Heart left ventricle (tissue), 16 donors: ENCODE data around the gene SWI5. TPM values are rescaled to one million over a fixed set of nuclear protein-coding genes. Genes with fewer than 3 reads are reported as not detected.

Experiments used
- ATAC-seq, 4 donors: fragments of 200-7000 bp; cut with Tn5 transposase; one replicate each; pipeline ENCODE4 v1.9.1; 2020 to 2022; ENCODE audit warnings: moderate library complexity in 4 of 4, mild to moderate bottlenecking in 3 of 4, moderate number of reproducible peaks in 1 of 4
- DNase-seq, 5 donors: peaks; one replicate each; pipeline ENCODE4 v3.0.0-alpha.2; 2020
- H3K27ac ChIP-seq, 12 donors: fragments of 200-600 bp; sonication (generic) in 4 of 12; one replicate each; pipeline versions ENCODE4 v1.5.0 to v1.8.0; 2016 to 2022; ENCODE audit warnings: mild to moderate bottlenecking in 2 of 12
- H3K27me3 ChIP-seq, 9 donors: fragments of 200-600 bp; sonication (generic) in 2 of 9; one replicate each; pipeline versions ENCODE4 v1.5.1 to v1.8.0; 2016 to 2022; ENCODE audit warnings: mild to moderate bottlenecking in 3 of 9
- H3K36me3 ChIP-seq, 9 donors: fragments of 200-600 bp; sonication (generic) in 2 of 9; one replicate each; pipeline versions ENCODE4 v1.5.0 to v1.8.0; 2018 to 2022; ENCODE audit warnings: mild to moderate bottlenecking in 2 of 9
- H3K4me1 ChIP-seq, 12 donors: fragments of 200-600 bp; sonication (generic) in 4 of 12; one replicate each; pipeline versions ENCODE4 v1.5.0 to v1.8.0; 2016 to 2022; ENCODE audit warnings: mild to moderate bottlenecking in 3 of 12
- H3K4me3 ChIP-seq, 12 donors: fragments of 200-600 bp; sonication (generic) in 4 of 12; one replicate each; pipeline versions ENCODE4 v1.5.0 to v1.8.0; 2017 to 2022; ENCODE audit warnings: mild to moderate bottlenecking in 9 of 12, moderate library complexity in 4 of 12
- H3K9me3 ChIP-seq, 12 donors: fragments of 200-600 bp; sonication (generic) in 4 of 12; one replicate each; pipeline versions ENCODE4 v1.5.0 to v1.8.0; 2016 to 2022; ENCODE audit warnings: mild to moderate bottlenecking in 1 of 12
- POLR2A ChIP-seq, 2 donors: fragments of 450-650 bp; IDR thresholded peaks; one replicate each; pipeline ENCODE4 v1.6.1; 2017; ENCODE audit warnings: antibody characterized with exemption in 2 of 2, mild to moderate bottlenecking in 2 of 2, moderate library complexity in 2 of 2
- WGBS, 4 donors: extraction: QIAGEN DNeasy Blood & Tissue Kit in 2 of 4; methylation state at CpG; one replicate each; pipeline versions ENCODE4 v1.1.5 to v1.1.7; 2013 to 2018; 5-methylcytosine and 5-hydroxymethylcytosine counted together
- intact Hi-C, 10 donors: fragments of 100-400 bp; cut with DNase I; formaldehyde crosslinking; loops; one replicate each; pipeline versions ENCODE4 v1.11.1 to v1.14.2; 2022
- polyA plus RNA-seq, 2 donors: library from polyadenylated mRNA; stranded (reverse); fragments of 200-250 nt; gene quantifications; one replicate each; pipeline ENCODE4 v1.2.3, GENCODE V29; 2013
- total RNA-seq, 9 donors: library from RNA; depleted of rRNA in 2 of 9; stranded (reverse); fragments of >200 nt in 2 of 9; fragmentation: NEBNext Ultra II Directional in 3 of 9; extraction: Animal tissue kit (Norgen Biotek cat#: 25700) in 3 of 9; gene quantifications; one replicate each; pipeline versions ENCODE4 v1.1.0 to v1.2.4, GENCODE V29; 2016 to 2023
- TF ChIP-seq, protein P1 (sequence below), 12 donors: fragments of 200-600 bp; sonication (generic) in 4 of 12; IDR thresholded peaks; one replicate each; pipeline versions ENCODE4 v1.5.0 to v1.8.0; 2018 to 2022; ENCODE audit warnings: antibody characterized with exemption in 12 of 12, mild to moderate bottlenecking in 5 of 12
- donor health status: ischemic (EF 13 %, LVEDD 7.1; RV severe dilation, severe dysfunction).
- donor health status: healthy with polysubstance abuse.
- donor health status: DM: no; HTN: yes; CAD: no.
- donor health status: DM: no; HTN: no; CAD: no.
- donor health status: ischemic (EF 25% LVEDD 6.9; RV normal size, moderate dysfunction).
- donor health status: ischemic (EF 25% LVEDD 5.7; RV mildly dilated, moderate dysfunction).
- donor health status: healthy.
- donor health status: DM: yes; HTN: yes; CAD: no.
- donor health status: ischemic (EF 35%, LVEDD 5.7; RV mildly dilated, moderate dysfunction).
- donor health status: nonischemic (EF 11% LVEDD 7.7; RV severe dilation, severe dysfunction).
- donor health status: DM: yes; HTN: yes; CAD: no.
- donor health status: PGD.
- donor health status: ischemic (EF 29% LVEDD 5.4; RV normal size, mild dysfunction).
- donor health status: nonischemic (EF 23%, LVEDD 6.1; RV moderate dilation, normal function).

The SWI5 gene
- total and polyA plus RNA-seq, 11 donors, result 10.8 to 30.6 (median 18.8) TPM

DNA sequence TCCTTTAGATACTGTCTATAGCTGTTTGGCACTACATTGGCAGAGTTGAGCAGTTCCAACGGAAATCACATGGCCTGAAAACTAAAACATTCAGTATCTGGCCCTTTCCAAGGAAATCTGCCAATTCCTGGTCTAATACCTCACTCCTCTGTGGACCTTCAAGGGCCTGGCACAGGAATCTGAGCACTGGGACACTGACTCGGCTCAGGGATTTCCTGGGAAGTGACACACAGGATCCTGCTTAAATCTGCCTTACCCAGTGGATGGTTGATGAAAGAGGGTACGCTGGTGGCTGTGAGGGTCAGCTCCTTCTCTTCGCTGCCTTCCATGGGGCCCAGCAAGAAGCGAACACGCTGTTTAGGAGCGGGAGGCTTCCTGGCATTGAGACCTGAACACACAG, 45.3 kb downstream of the SWI5 start:
- peaks cover 0 to 64% (median 39%) of the 10 kb centered on the region in 9 donors for H3K36me3 ChIP-seq
- H3K9me3 ChIP-seq, result no peaks in the 10 kb centered on the region
- DNase-seq (no peak), ATAC-seq (no peak)
- peak overlapping the region in 1 of 12 donors; percentile 98 for H3K27ac ChIP-seq
- WGBS, 4 donors, result 80 to 87% (median 84%) methylated on average over 7 of the region's 7 CpGs
- H3K27me3 ChIP-seq, result no peaks in the 10 kb centered on the region
- TF ChIP-seq POLR2A (IDR thresholded peaks at IDR 0.05), result no peak
- TF ChIP-seq, protein P1, sequence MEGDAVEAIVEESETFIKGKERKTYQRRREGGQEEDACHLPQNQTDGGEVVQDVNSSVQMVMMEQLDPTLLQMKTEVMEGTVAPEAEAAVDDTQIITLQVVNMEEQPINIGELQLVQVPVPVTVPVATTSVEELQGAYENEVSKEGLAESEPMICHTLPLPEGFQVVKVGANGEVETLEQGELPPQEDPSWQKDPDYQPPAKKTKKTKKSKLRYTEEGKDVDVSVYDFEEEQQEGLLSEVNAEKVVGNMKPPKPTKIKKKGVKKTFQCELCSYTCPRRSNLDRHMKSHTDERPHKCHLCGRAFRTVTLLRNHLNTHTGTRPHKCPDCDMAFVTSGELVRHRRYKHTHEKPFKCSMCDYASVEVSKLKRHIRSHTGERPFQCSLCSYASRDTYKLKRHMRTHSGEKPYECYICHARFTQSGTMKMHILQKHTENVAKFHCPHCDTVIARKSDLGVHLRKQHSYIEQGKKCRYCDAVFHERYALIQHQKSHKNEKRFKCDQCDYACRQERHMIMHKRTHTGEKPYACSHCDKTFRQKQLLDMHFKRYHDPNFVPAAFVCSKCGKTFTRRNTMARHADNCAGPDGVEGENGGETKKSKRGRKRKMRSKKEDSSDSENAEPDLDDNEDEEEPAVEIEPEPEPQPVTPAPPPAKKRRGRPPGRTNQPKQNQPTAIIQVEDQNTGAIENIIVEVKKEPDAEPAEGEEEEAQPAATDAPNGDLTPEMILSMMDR (IDR thresholded peaks at IDR 0.05), result no peak
- intact Hi-C loops, result loop anchor here in 1 of 10 donors (10.0 kb wide), 1 partner anchor 137 kb away; no protein-coding TSS in a partner anchor
- H3K4me3 ChIP-seq, result peak overlapping the region in 9 of 12 donors; percentile 62 to 98 (median 91)
- H3K4me1 ChIP-seq, result peaks cover 6 to 41% (median 29%) of the 10 kb centered on the region in 12 donors

DNA sequence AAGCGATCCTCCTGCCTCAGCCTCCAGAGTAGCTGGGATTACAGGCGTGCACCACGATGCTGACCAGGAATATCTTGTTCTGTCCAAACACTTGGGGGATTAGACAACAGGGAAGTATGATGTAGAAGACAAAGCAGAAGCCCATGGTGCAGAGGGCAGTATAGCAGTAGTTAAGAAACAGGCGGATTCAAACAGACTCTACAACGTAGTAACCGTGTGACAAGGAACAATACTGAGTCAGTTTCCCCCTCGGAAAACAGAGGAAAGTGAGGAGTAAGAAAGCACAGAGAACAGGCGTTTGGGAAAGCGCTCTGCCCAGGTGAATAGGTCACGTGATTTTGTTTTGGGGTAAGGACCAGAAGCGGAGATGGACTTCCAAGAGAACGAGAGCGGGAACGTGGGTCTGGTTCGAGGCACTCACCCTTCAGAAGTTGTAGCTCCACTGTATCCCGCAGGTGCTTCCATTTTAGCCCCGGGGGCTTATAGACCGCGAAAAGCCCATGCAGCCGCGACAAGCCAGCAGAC, 45.9 kb downstream of the SWI5 start:
- no peak for TF ChIP-seq POLR2A (IDR thresholded peaks at IDR 0.05)
- TF ChIP-seq, protein P1 (IDR thresholded peaks at IDR 0.05), result no peak
- no peaks in the 10 kb centered on the region for H3K27me3 ChIP-seq
- H3K9me3 ChIP-seq, result no peaks in the 10 kb centered on the region
- ATAC-seq (peak in 1 of 4 donors; percentile 3), DNase-seq (no peak)
- peak overlapping the region in 10 of 12 donors; percentile 84 to 98 (median 94) for H3K27ac ChIP-seq
- peaks cover 6 to 41% (median 29%) of the 10 kb centered on the region in 12 donors for H3K4me1 ChIP-seq
- intact Hi-C loops, result loop anchor here in 2 of 10 donors (2.0 to 10.0 kb wide), 2 partner anchors 19 to 137 kb away; partner anchors contain the start of gene SLC27A4 (in 1 of the 2)
- 2 to 5% (median 2%) methylated on average over 21 of the region's 21 CpGs for WGBS, 4 donors
- peaks cover 0 to 63% (median 39%) of the 10 kb centered on the region in 9 donors for H3K36me3 ChIP-seq
- peak overlapping the region; percentile 62 to 98 (median 92) for H3K4me3 ChIP-seq

DNA sequence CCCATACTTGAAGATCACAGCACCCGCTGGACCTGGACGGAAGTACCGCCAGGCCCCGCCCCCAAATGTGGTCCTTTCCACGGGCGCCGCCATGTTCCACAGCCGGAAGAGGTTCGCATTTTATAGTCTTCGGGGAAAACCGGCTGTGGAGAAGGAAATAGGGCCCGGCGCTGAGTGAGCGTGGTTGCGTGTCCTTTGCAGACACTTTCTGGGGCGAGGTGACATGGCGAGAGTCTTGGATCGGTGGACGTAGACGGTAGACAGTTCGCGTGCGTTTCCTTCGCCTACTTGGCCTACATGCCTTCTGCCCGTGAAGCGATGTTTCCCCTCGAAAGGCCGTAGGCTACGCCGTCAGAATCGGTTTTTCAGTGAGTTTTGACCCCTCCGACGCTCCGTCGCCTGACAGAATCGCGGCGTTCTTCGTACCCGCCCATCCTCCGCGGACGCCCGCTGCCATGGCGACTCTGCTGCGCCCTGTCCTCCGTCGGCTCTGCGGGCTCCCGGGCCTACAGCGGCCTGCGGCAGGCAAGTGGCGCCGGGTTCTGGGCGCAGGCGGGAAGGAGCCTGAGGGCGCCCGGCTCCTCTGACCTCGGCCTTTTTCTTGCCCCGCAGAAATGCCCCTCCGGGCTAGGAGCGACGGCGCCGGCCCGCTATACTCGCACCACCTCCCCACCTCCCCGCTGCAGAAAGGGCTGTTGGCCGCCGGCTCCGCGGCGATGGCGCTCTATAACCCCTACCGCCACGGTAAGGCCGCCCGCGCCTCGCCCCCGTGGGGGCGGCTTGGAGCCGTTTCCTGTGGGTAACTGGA, 46.5 kb downstream of the SWI5 start, which contains the start of the genes COQ4 and TRUB2:
COQ4 (plus strand) TSS at position 436 of the 808 bp plus-strand sequence; CDS start at position 456, 20 bp downstream.
TRUB2 (minus strand) TSS at position 44 of the 808 bp plus-strand sequence; CDS start at position 5, 39 bp downstream.
- H3K36me3 ChIP-seq, result peaks cover 0 to 63% (median 39%) of the 10 kb centered on the region in 9 donors
- H3K4me3 ChIP-seq, result peak within 1 kb of the TSS; percentile 62 to 98 (median 92)
- ATAC-seq (peak; percentile 98 to 99 (median 98)), DNase-seq (peak; percentile 94 to 95 (median 94))
- TF ChIP-seq POLR2A (IDR thresholded peaks at IDR 0.05), result peak in 1 of 2 donors; percentile 40
- TF ChIP-seq, protein P1 (IDR thresholded peaks at IDR 0.05), result no peak
- H3K27ac ChIP-seq, result peak within 1 kb of the TSS; percentile 84 to 98 (median 94)
- no peaks in the 10 kb centered on the region for H3K27me3 ChIP-seq
- intact Hi-C loops, result loop anchor here in 2 of 10 donors (2.0 to 10.0 kb wide), 2 partner anchors 18 to 138 kb away; partner anchors contain the start of gene SLC27A4 (in 1 of the 2)
- WGBS, 4 donors, result 0 to 1% (median 0%) methylated on average over 35 to 83 of the region's 83 CpGs
- peaks cover 6 to 41% (median 29%) of the 10 kb centered on the region in 12 donors for H3K4me1 ChIP-seq
- no peaks in the 10 kb centered on the region for H3K9me3 ChIP-seq
